ENCODE data around the gene RIC8A. TPM values are rescaled to one million over a fixed set of nuclear protein-coding genes. Genes with fewer than 3 reads are reported as not detected.

Gene RIC8A
- polyA plus RNA-seq, 2 of the 4 experiments (the other 2 are of a cell fraction) = 82.0 to 101 TPM

DNA sequence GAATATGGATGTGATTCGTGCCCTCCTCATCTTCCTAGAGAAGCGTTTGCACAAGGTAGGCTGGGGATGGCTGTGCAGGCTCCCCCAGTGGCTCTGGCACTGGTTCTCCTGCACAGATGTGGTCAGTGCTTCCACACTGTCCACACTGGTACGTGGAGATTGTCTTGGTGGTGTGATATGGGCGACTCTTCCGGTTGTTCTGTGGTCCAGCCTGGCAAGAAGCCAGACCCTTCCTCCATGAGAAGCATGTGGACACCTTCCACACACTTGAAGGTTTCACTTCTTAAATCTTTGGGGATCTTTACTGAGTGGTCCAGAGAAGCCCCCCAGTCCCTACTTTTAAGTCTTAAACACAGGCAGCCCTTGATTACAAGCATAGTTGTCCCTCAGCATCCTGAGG is 3.8 kb downstream of the RIC8A start:
- CTCF ChIA-PET = interaction anchor here (1.1 to 1.4 kb wide), 3 partner anchors 17 to 152 kb away, joined by 3 to 5 read pairs (median 3); no protein-coding TSS in a partner anchor
- WGBS (ENCODE audit: missing lambda C conversion rate) = 89% methylated on average over 5 of the region's 5 CpGs
- no peak for FAIRE-seq

DNA sequence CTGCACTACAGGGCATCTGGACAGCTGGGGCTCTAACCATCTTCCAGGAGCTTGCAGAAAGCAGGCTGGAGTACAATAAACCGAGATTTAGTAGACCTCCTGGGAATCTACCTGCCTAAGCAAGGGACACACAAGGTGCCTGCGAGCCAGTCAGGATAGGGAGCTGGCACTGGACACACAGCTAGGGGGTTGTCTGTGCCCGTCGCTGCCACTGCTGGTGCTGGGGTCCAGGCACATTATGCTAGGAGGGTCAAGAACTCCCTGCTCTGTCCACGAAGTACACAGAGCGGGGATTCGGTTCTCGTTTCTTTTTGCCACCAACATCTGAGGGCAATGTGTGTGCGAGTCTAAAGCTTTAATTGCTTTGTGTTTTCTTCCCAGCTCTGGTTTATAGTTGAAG is 4.2 kb downstream of the RIC8A start:
- DNase-seq (ENCODE audit: low read depth in 1 of 2, low spot score in 1 of 2) = no peak
- 95% methylated on average over 9 of the region's 9 CpGs for WGBS (ENCODE audit: missing lambda C conversion rate)
- no peak for ATAC-seq
- Histone ChIP-seq H3K4me3 (no peak overlapping the region), H3K9me3 (no peaks in the 10 kb centered on the region), H3K27ac (no peak overlapping the region), H3K4me1 (peaks cover 16% of the 10 kb centered on the region), H3K4me2 (no peak overlapping the region)
- CTCF ChIA-PET = interaction anchor here (1.3 to 1.4 kb wide), 2 partner anchors 47 to 151 kb away, joined by 3 to 5 read pairs; no protein-coding TSS in a partner anchor
- POLR2A ChIA-PET = no interaction called here
- no peak for TF ChIP-seq TFCP2L1 (CRISPR knock-in tag; IDR thresholded peaks at IDR 0.05)
- FAIRE-seq = no peak

More for the DNA sequence above, 3.8 kb downstream of the RIC8A start:
- Histone ChIP-seq H3K4me3 (no peak overlapping the region), H3K4me1 (peaks cover 17% of the 10 kb centered on the region), H3K9me3 (no peaks in the 10 kb centered on the region), H3K4me2 (no peak overlapping the region), H3K27ac (no peak overlapping the region)
- DNase-seq (ENCODE audit: low read depth in 1 of 2, low spot score in 1 of 2) = no peak
- POLR2A ChIA-PET = no interaction called here
- TF ChIP-seq RCOR1 (IDR thresholded peaks at IDR 0.05; ENCODE audit: low read depth, low read length) = no peak
- TF ChIP-seq HDAC2 (IDR thresholded peaks at IDR 0.05) = no peak
- TF ChIP-seq MAFK (IDR thresholded peaks at IDR 0.05; ENCODE audit: partially characterized antibody) = no peak
- no peak for TF ChIP-seq POLR2A (IDR thresholded peaks at IDR 0.05; ENCODE audit: low read length)
- no peak for TF ChIP-seq CBX2 (IDR thresholded peaks at IDR 0.05; ENCODE audit: borderline replicate concordance, low read depth)
- no peak for TF ChIP-seq RARB (CRISPR knock-in tag; IDR thresholded peaks at IDR 0.05)
- no peak for TF ChIP-seq MYC (IDR thresholded peaks at IDR 0.05; ENCODE audit: borderline replicate concordance, low read length)
- no peak for TF ChIP-seq ZFP36 (IDR thresholded peaks at IDR 0.05; ENCODE audit: borderline replicate concordance, partially characterized antibody)
- TF ChIP-seq KDM1A (IDR thresholded peaks at IDR 0.05; ENCODE audit: low read depth) = no peak
- no peak for TF ChIP-seq RNF2 (IDR thresholded peaks at IDR 0.05; ENCODE audit: borderline replicate concordance, low read depth)
- TF ChIP-seq, protein P1, sequence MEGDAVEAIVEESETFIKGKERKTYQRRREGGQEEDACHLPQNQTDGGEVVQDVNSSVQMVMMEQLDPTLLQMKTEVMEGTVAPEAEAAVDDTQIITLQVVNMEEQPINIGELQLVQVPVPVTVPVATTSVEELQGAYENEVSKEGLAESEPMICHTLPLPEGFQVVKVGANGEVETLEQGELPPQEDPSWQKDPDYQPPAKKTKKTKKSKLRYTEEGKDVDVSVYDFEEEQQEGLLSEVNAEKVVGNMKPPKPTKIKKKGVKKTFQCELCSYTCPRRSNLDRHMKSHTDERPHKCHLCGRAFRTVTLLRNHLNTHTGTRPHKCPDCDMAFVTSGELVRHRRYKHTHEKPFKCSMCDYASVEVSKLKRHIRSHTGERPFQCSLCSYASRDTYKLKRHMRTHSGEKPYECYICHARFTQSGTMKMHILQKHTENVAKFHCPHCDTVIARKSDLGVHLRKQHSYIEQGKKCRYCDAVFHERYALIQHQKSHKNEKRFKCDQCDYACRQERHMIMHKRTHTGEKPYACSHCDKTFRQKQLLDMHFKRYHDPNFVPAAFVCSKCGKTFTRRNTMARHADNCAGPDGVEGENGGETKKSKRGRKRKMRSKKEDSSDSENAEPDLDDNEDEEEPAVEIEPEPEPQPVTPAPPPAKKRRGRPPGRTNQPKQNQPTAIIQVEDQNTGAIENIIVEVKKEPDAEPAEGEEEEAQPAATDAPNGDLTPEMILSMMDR (IDR thresholded peaks at IDR 0.05) = no peak
- no peak for ATAC-seq

DNA sequence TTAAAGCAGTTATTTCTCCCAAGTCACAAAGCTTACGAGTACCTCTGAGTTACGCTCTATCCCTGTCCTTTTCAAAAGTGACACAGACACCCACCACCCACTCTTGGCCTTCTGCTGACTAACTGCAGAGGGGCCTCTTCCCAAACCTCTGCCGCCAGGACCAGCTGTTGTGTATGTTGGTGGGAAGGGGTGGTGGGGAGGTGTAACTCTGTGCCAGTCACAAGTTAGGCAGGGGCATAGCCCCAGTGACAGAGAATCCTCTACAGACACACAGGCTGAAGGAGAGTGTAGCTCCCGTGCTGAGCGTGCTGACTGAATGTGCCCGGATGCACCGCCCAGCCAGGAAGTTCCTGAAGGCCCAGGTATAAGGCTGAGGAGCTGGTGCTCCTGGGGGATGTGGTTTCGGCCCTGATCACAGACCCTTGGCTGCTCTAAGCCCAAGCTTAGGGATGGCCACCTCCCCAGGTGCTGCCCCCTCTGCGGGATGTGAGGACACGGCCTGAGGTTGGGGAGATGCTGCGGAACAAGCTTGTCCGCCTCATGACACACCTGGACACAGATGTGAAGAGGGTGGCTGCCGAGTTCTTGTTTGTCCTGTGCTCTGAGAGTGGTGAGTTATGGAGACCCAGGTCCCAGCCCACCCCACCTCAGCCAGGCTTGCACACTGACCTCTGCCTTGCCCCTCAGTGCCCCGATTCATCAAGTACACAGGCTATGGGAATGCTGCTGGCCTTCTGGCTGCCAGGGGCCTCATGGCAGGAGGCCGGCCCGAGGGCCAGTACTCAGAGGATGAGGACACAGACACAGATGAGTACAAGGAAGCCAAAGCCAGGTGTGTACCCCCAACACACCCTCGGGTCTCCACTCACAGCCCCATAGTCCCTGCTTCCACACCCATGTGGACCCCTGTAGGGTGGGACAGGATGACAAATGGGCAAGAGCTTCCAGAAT is 4.9 kb downstream of the RIC8A start:
- POLR2A ChIA-PET = no interaction called here

More for the DNA sequence above, 4.9 kb downstream of the RIC8A start:
- CTCF ChIA-PET = interaction anchor here (0.9 to 1.4 kb wide), 5 partner anchors 36 to 236 kb away, joined by 3 to 5 read pairs (median 4); no protein-coding TSS in a partner anchor
- Histone ChIP-seq H3K4me2 (no peak overlapping the region), H3K27ac (no peak overlapping the region), H3K9me3 (no peaks in the 10 kb centered on the region), H3K4me1 (peaks cover 16% of the 10 kb centered on the region), H3K4me3 (no peak overlapping the region)
- FAIRE-seq (no peak), ATAC-seq (no peak), DNase-seq (ENCODE audit: low read depth in 1 of 2, low spot score in 1 of 2) (no peak)
- WGBS (ENCODE audit: missing lambda C conversion rate) = 93% methylated on average over 14 of the region's 17 CpGs
- TF ChIP-seq RFX5 (IDR thresholded peaks at IDR 0.05) = no peak
- TF ChIP-seq, protein P2, sequence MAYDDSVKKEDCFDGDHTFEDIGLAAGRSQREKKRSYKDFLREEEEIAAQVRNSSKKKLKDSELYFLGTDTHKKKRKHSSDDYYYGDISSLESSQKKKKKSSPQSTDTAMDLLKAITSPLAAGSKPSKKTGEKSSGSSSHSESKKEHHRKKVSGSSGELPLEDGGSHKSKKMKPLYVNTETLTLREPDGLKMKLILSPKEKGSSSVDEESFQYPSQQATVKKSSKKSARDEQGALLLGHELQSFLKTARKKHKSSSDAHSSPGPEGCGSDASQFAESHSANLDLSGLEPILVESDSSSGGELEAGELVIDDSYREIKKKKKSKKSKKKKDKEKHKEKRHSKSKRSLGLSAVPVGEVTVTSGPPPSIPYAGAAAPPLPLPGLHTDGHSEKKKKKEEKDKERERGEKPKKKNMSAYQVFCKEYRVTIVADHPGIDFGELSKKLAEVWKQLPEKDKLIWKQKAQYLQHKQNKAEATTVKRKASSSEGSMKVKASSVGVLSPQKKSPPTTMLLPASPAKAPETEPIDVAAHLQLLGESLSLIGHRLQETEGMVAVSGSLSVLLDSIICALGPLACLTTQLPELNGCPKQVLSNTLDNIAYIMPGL (CRISPR knock-in tag; IDR thresholded peaks at IDR 0.05; ENCODE audit: borderline replicate concordance) = no peak
- TF ChIP-seq HOXB5 (CRISPR knock-in tag; IDR thresholded peaks at IDR 0.05) = no peak
- no peak for TF ChIP-seq KDM1A (IDR thresholded peaks at IDR 0.05; ENCODE audit: low read depth)
- TF ChIP-seq, protein P3, sequence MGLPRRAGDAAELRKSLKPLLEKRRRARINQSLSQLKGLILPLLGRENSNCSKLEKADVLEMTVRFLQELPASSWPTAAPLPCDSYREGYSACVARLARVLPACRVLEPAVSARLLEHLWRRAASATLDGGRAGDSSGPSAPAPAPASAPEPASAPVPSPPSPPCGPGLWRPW (IDR thresholded peaks at IDR 0.05) = no peak
- no peak for TF ChIP-seq SMC3 (IDR thresholded peaks at IDR 0.05)
- TF ChIP-seq CEBPB (IDR thresholded peaks at IDR 0.05) = no peak
- TF ChIP-seq RARB (CRISPR knock-in tag; IDR thresholded peaks at IDR 0.05) = no peak
- no peak for TF ChIP-seq TFCP2L1 (CRISPR knock-in tag; IDR thresholded peaks at IDR 0.05)
- TF ChIP-seq, protein P4, sequence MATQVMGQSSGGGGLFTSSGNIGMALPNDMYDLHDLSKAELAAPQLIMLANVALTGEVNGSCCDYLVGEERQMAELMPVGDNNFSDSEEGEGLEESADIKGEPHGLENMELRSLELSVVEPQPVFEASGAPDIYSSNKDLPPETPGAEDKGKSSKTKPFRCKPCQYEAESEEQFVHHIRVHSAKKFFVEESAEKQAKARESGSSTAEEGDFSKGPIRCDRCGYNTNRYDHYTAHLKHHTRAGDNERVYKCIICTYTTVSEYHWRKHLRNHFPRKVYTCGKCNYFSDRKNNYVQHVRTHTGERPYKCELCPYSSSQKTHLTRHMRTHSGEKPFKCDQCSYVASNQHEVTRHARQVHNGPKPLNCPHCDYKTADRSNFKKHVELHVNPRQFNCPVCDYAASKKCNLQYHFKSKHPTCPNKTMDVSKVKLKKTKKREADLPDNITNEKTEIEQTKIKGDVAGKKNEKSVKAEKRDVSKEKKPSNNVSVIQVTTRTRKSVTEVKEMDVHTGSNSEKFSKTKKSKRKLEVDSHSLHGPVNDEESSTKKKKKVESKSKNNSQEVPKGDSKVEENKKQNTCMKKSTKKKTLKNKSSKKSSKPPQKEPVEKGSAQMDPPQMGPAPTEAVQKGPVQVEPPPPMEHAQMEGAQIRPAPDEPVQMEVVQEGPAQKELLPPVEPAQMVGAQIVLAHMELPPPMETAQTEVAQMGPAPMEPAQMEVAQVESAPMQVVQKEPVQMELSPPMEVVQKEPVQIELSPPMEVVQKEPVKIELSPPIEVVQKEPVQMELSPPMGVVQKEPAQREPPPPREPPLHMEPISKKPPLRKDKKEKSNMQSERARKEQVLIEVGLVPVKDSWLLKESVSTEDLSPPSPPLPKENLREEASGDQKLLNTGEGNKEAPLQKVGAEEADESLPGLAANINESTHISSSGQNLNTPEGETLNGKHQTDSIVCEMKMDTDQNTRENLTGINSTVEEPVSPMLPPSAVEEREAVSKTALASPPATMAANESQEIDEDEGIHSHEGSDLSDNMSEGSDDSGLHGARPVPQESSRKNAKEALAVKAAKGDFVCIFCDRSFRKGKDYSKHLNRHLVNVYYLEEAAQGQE (IDR thresholded peaks at IDR 0.05) = no peak
- no peak for TF ChIP-seq HEYL (CRISPR knock-in tag; IDR thresholded peaks at IDR 0.05)
- TF ChIP-seq JUN (IDR thresholded peaks at IDR 0.05) = no peak
- no peak for TF ChIP-seq POLR2AphosphoS2 (conservative IDR thresholded peaks at IDR 0.05; ENCODE audit: low read length)
- TF ChIP-seq RAD21 (conservative IDR thresholded peaks at IDR 0.05 in 1 of 2, IDR thresholded peaks at IDR 0.05 in 1 of 2) = no peak

Data from A549 (cell line).